WTC11 (cell line): Measurements from ENCODE around the gene RSPO1. TPM values are rescaled to one million over a fixed set of nuclear protein-coding genes. Genes with fewer than 3 reads are reported as not detected.

ENCODE experiments used
- ATAC-seq: fragments of 200-7000 bp; cut with Tn5 transposase; 2 replicates; pipeline ENCODE4 v1.10.0; 2021; ENCODE audit warnings: mild to moderate bottlenecking, moderate library complexity
- CTCF ChIA-PET: fragments of 300-600 bp; sonication (Branson Sonifier 250); formaldehyde crosslinking; loops from one replicate; lab custom pipeline; 2021; ENCODE audit warnings: antibody characterized with exemption; lab: Charles Lee
- POLR2A ChIA-PET: fragments of 350-600 bp; sonication (Branson Sonifier 250); formaldehyde crosslinking; loops from one replicate; lab custom pipeline; 2021; ENCODE audit warnings: antibody characterized with exemption; lab: Charles Lee
- DNase-seq: peaks from one replicate; pipeline ENCODE4 v3.0.0; 2021; ENCODE audit warnings: low spot score
- H3K27ac Mint-ChIP-seq: 2 replicates; pipeline ENCODE4 v1.8.0; 2021; ENCODE audit warnings: mixed read lengths
- H3K27me3 Mint-ChIP-seq: 2 replicates; pipeline ENCODE4 v1.8.0; 2021; ENCODE audit warnings: low read depth, mild to moderate bottlenecking, moderate library complexity, mixed read lengths
- H3K36me3 Mint-ChIP-seq: 2 replicates; pipeline ENCODE4 v1.8.0; 2021; ENCODE audit warnings: mixed read lengths
- H3K4me1 Mint-ChIP-seq: 2 replicates; pipeline ENCODE4 v1.8.0; 2022; ENCODE audit warnings: mixed read lengths
- H3K4me3 Mint-ChIP-seq: 2 replicates; pipeline ENCODE4 v1.8.0; 2021; ENCODE audit warnings: mild to moderate bottlenecking, moderate library complexity, mixed read lengths
- H3K9me3 Mint-ChIP-seq: 2 replicates; pipeline ENCODE4 v1.8.0; 2021; ENCODE audit warnings: mixed read lengths
- AFF4 ChIP-seq: sonication (generic); formaldehyde crosslinking; IDR thresholded peaks from 2 replicates; pipeline ENCODE4 v1.8.1; 2023; ENCODE audit warnings: mild to moderate bottlenecking, missing genetic modification reagents, borderline replicate concordance
- EMX1 ChIP-seq: fragments of 250-450 bp; sonication (Bioruptor Pico); IDR thresholded peaks from 2 replicates; pipeline ENCODE4 v1.8.0; 2021; ENCODE audit warnings: mild to moderate bottlenecking
- FOXP1 ChIP-seq: sonication (generic); formaldehyde crosslinking; IDR thresholded peaks from 2 replicates; pipeline ENCODE4 v1.8.0; 2022; ENCODE audit warnings: missing genetic modification reagents, mild to moderate bottlenecking, moderate library complexity, borderline replicate concordance
- HMGA2 ChIP-seq: fragments of 250-450 bp; sonication (Bioruptor Pico); IDR thresholded peaks from 2 replicates; pipeline ENCODE4 v1.4.0; 2021; ENCODE audit warnings: mild to moderate bottlenecking, moderate library complexity
- NFYB ChIP-seq: sonication (generic); formaldehyde crosslinking; conservative IDR thresholded peaks from 2 replicates; pipeline ENCODE4 v1.8.0; 2022; ENCODE audit warnings: low read depth, missing genetic modification reagents
- PREB ChIP-seq: sonication (generic); formaldehyde crosslinking; IDR thresholded peaks from 2 replicates; pipeline ENCODE4 v1.8.1; 2022; ENCODE audit warnings: mild to moderate bottlenecking, missing genetic modification reagents, moderate library complexity, borderline replicate concordance
- ZBTB43 ChIP-seq: sonication (generic); formaldehyde crosslinking; IDR thresholded peaks from 2 replicates; pipeline ENCODE4 v1.8.1; 2023; ENCODE audit warnings: mild to moderate bottlenecking, missing genetic modification reagents
- ZNF219 ChIP-seq: sonication (generic); formaldehyde crosslinking; IDR thresholded peaks from 2 replicates; pipeline ENCODE4 v1.8.0; 2023; ENCODE audit warnings: missing genetic modification reagents, mild to moderate bottlenecking, borderline replicate concordance
- ZNF263 ChIP-seq: sonication (generic); formaldehyde crosslinking; IDR thresholded peaks from 2 replicates; pipeline ENCODE4 v1.8.1; 2022; ENCODE audit warnings: low read depth, mild to moderate bottlenecking, moderate library complexity, missing genetic modification reagents
- ZNF396 ChIP-seq: fragments of 250-450 bp; sonication (Bioruptor Pico); IDR thresholded peaks from 2 replicates; pipeline ENCODE4 v1.8.0; 2021; ENCODE audit warnings: mild to moderate bottlenecking, moderate library complexity, borderline replicate concordance
- total RNA-seq: library from RNA; stranded (reverse); gene quantifications from 3 replicates; pipeline ENCODE4 v1.2.3, GENCODE V29; 2021
- TF ChIP-seq, protein P1 (sequence below): sonication (generic); formaldehyde crosslinking; IDR thresholded peaks from 2 replicates; pipeline ENCODE4 v1.8.0; 2023; ENCODE audit warnings: mild to moderate bottlenecking, missing genetic modification reagents
- TF ChIP-seq, protein P2 (sequence below): sonication (generic); formaldehyde crosslinking; IDR thresholded peaks from 2 replicates; pipeline ENCODE4 v1.8.1; 2023; ENCODE audit warnings: mild to moderate bottlenecking, missing genetic modification reagents, moderate library complexity
- TF ChIP-seq, protein P3 (sequence below): fragments of 250-450 bp; sonication (Bioruptor Pico); IDR thresholded peaks from 2 replicates; pipeline ENCODE4 v1.8.0; 2021; ENCODE audit warnings: mild to moderate bottlenecking
- TF ChIP-seq, protein P4 (sequence below): sonication (generic); formaldehyde crosslinking; IDR thresholded peaks from 2 replicates; pipeline ENCODE4 v1.8.0; 2022; ENCODE audit warnings: mild to moderate bottlenecking, missing genetic modification reagents

The RSPO1 gene
- total RNA-seq, 1 experiment from 2014 or later, result 0.13 TPM

DNA sequence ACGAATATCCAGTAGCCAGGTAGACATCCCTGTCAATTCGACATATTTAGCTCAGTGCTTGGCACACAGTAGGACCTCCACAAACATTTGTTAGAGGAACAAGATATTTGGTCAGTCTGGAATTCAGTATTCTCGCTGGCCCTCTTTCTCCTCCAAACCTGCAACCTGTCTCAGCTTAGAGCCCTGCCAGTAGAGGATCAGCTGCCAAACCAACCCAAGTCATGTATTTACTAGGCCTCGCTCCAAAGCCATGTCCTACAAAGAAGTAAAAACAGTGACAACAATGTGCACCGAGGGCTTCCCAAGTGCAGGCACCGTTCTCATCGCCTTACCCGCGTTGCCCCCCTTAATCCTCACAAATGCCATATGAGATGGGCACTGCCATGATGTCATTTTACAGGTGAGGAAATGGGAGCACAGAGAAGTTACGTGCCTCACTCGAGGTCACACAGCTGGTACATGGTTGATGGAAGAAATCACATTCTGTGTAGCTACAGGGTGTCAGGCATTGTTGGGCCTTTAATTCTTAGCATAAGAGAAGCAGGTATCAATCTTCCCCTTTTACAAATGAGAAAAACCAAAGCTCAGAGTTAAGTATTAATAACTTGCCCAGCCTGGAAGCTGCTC lies 31.7 kb upstream of the RSPO1 start (continued):
- no peak for TF ChIP-seq ZNF263 (CRISPR knock-in tag)
- TF ChIP-seq, protein P1, sequence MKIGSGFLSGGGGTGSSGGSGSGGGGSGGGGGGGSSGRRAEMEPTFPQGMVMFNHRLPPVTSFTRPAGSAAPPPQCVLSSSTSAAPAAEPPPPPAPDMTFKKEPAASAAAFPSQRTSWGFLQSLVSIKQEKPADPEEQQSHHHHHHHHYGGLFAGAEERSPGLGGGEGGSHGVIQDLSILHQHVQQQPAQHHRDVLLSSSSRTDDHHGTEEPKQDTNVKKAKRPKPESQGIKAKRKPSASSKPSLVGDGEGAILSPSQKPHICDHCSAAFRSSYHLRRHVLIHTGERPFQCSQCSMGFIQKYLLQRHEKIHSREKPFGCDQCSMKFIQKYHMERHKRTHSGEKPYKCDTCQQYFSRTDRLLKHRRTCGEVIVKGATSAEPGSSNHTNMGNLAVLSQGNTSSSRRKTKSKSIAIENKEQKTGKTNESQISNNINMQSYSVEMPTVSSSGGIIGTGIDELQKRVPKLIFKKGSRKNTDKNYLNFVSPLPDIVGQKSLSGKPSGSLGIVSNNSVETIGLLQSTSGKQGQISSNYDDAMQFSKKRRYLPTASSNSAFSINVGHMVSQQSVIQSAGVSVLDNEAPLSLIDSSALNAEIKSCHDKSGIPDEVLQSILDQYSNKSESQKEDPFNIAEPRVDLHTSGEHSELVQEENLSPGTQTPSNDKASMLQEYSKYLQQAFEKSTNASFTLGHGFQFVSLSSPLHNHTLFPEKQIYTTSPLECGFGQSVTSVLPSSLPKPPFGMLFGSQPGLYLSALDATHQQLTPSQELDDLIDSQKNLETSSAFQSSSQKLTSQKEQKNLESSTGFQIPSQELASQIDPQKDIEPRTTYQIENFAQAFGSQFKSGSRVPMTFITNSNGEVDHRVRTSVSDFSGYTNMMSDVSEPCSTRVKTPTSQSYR (CRISPR knock-in tag), result no peak
- TF ChIP-seq, protein P2, sequence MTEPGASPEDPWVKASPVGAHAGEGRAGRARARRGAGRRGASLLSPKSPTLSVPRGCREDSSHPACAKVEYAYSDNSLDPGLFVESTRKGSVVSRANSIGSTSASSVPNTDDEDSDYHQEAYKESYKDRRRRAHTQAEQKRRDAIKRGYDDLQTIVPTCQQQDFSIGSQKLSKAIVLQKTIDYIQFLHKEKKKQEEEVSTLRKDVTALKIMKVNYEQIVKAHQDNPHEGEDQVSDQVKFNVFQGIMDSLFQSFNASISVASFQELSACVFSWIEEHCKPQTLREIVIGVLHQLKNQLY (CRISPR knock-in tag), result no peak
- TF ChIP-seq HMGA2 (CRISPR knock-in tag), result no peak

GRCh38 chr1:37663426-37664000 lies 28.8 kb upstream of the RSPO1 start:
- peak; percentile 9; the same call in 1 of the 2 replicates for ATAC-seq
- Mint-ChIP-seq H3K9me3 (no peaks in the 10 kb centered on the region), H3K27ac (no peak overlapping the region), H3K4me3 (no peak overlapping the region), H3K27me3 (peaks cover 11% of the 10 kb centered on the region)
- CTCF ChIA-PET, result interaction anchor here (0.8 to 1.1 kb wide), 3 partner anchors 41 to 61 kb away, joined by 3 to 4 read pairs (median 3); no protein-coding TSS in a partner anchor
- POLR2A ChIA-PET, result no interaction called here
- TF ChIP-seq FOXP1 (CRISPR knock-in tag) (no peak), ZNF396 (CRISPR knock-in tag) (no peak), EMX1 (no peak)
- TF ChIP-seq, all 79 proteins: peak for 0
- no peaks in the 10 kb centered on the region for H3K36me3 Mint-ChIP-seq
- peaks cover 16% of the 10 kb centered on the region for H3K4me1 Mint-ChIP-seq
- no peak for DNase-seq

GRCh38 chr1:37662031-37662755 lies 27.5 kb upstream of the RSPO1 start:
- Mint-ChIP-seq H3K9me3 (no peaks in the 10 kb centered on the region), H3K4me3 (no peak overlapping the region), H3K27me3 (peaks cover 13% of the 10 kb centered on the region), H3K36me3 (no peaks in the 10 kb centered on the region), H3K27ac (no peak overlapping the region), H3K4me1 (peaks cover 16% of the 10 kb centered on the region)
- CTCF ChIA-PET, result interaction anchor here (1.0 to 1.1 kb wide), 2 partner anchors 29 to 60 kb away, joined by 3 read pairs; no protein-coding TSS in a partner anchor
- POLR2A ChIA-PET, result no interaction called here
- ATAC-seq (no peak), DNase-seq (no peak)
- TF ChIP-seq ZNF219 (CRISPR knock-in tag) (no peak), ZBTB43 (CRISPR knock-in tag) (no peak), NFYB (CRISPR knock-in tag) (no peak), AFF4 (no peak), PREB (no peak)
- TF ChIP-seq, protein P3, sequence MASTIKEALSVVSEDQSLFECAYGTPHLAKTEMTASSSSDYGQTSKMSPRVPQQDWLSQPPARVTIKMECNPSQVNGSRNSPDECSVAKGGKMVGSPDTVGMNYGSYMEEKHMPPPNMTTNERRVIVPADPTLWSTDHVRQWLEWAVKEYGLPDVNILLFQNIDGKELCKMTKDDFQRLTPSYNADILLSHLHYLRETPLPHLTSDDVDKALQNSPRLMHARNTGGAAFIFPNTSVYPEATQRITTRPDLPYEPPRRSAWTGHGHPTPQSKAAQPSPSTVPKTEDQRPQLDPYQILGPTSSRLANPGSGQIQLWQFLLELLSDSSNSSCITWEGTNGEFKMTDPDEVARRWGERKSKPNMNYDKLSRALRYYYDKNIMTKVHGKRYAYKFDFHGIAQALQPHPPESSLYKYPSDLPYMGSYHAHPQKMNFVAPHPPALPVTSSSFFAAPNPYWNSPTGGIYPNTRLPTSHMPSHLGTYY, result no peak
- TF ChIP-seq, protein P1 (CRISPR knock-in tag), result no peak
- TF ChIP-seq, protein P4, sequence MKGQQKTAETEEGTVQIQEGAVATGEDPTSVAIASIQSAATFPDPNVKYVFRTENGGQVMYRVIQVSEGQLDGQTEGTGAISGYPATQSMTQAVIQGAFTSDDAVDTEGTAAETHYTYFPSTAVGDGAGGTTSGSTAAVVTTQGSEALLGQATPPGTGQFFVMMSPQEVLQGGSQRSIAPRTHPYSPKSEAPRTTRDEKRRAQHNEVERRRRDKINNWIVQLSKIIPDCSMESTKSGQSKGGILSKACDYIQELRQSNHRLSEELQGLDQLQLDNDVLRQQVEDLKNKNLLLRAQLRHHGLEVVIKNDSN, result no peak
